Measurements from ENCODE around the gene DHRSX. TPM values are rescaled to one million over a fixed set of nuclear protein-coding genes. Genes with fewer than 3 reads are reported as not detected.

The DHRSX gene
- total and polyA plus RNA-seq, 2 donors (not counting 3 experiments of a cell fraction or from before 2014, with no cell fraction given), result 27.1 to 37.7 TPM

GRCh38 chrX:2374086-2374485 is 126.7 kb downstream of the DHRSX start:
- POLR2A ChIA-PET, result no interaction called here
- Histone ChIP-seq H4K20me1 (replicated peaks; ENCODE audit: control insufficient read depth, extremely low read depth, insufficient read depth, low read length) (no peaks in the 10 kb centered on the region), H3K27ac (ENCODE audit: insufficient read depth, low read depth, low read length) (no peak overlapping the region), H3K9me1 (replicated peaks; ENCODE audit: control insufficient read depth, extremely low read depth, insufficient read depth, low read length) (no peaks in the 10 kb centered on the region), H3K4me3 (replicated peaks in 1 of 3; ENCODE audit: insufficient read depth in 1 of 3, low read depth in 1 of 3, low read length in 3 of 3) (no peak overlapping the region), H3K4me1 (ENCODE audit: control insufficient read depth, extremely low read depth, insufficient read depth, low read length) (no peaks in the 10 kb centered on the region), H3K36me3 (ENCODE audit: control insufficient read depth in 2 of 2, extremely low read depth in 1 of 2, insufficient read depth in 2 of 2, low read length in 2 of 2) (no peaks in the 10 kb centered on the region), H3K27me3 (ENCODE audit: control insufficient read depth in 2 of 2, insufficient read depth in 2 of 2, low read length in 2 of 2) (no peaks in the 10 kb centered on the region), H2AFZ (ENCODE audit: low read depth, low read length) (no peak overlapping the region), H3K79me2 (ENCODE audit: control insufficient read depth, insufficient read depth, low read length) (no peaks in the 10 kb centered on the region), H3K4me2 (ENCODE audit: insufficient read depth, low read length) (no peak overlapping the region), H3K9ac (replicated peaks; ENCODE audit: extremely low read depth, insufficient read depth, low read length) (no peak overlapping the region), H3K9me3 (replicated peaks; ENCODE audit: control insufficient read depth, insufficient read depth, low read length) (no peaks in the 10 kb centered on the region)
- DNase-seq (ENCODE audit: low read depth, low spot score) (no peak), FAIRE-seq (no peak)
- dilution Hi-C loops (cut with MboI; ENCODE audit: extremely low pct_ligation_motif_present, low sequenced_read_pairs) (no loop called here), intact Hi-C loops (cut with micrococcal nuclease) (no loop called here)
- no peak for TF ChIP-seq CTCF (IDR thresholded peaks at IDR 0.05; ENCODE audit: extremely low read depth in 1 of 2, insufficient read depth in 1 of 2, low read depth in 1 of 2, low read length in 2 of 2)
- no peak for TF ChIP-seq FOS (IDR thresholded peaks at IDR 0.05; ENCODE audit: borderline replicate concordance, insufficient read depth, low read length)
- no peak for TF ChIP-seq EZH2 (IDR thresholded peaks at IDR 0.05; ENCODE audit: borderline replicate concordance, low read depth, low read length, severe bottlenecking)
- TF ChIP-seq GATA2 (IDR thresholded peaks at IDR 0.05; ENCODE audit: insufficient read depth, insufficient read length, low read depth, low read length), result no peak
- TF ChIP-seq JUN (IDR thresholded peaks at IDR 0.05; ENCODE audit: borderline replicate concordance, insufficient read depth, insufficient read length, low read depth), result no peak
- no peak for TF ChIP-seq MYC (IDR thresholded peaks at IDR 0.05; ENCODE audit: low read depth, low read length)
- TF ChIP-seq MAX (IDR thresholded peaks at IDR 0.05; ENCODE audit: insufficient read depth, insufficient read length), result no peak
- no peak for TF ChIP-seq POLR2A (IDR thresholded peaks at IDR 0.05; ENCODE audit: low read depth, low read length)
- TF ChIP-seq POLR2AphosphoS5 (IDR thresholded peaks at IDR 0.05; ENCODE audit: insufficient read depth, low read depth, low read length), result no peak
- BruUV-seq (replicated peaks), result no TSS peak
- CTCF ChIA-PET, result no interaction called here

Measured in endothelial cell of umbilical vein (primary cell).